ENCODE results near the gene HOXC11.

Gene HOXC11

DNA sequence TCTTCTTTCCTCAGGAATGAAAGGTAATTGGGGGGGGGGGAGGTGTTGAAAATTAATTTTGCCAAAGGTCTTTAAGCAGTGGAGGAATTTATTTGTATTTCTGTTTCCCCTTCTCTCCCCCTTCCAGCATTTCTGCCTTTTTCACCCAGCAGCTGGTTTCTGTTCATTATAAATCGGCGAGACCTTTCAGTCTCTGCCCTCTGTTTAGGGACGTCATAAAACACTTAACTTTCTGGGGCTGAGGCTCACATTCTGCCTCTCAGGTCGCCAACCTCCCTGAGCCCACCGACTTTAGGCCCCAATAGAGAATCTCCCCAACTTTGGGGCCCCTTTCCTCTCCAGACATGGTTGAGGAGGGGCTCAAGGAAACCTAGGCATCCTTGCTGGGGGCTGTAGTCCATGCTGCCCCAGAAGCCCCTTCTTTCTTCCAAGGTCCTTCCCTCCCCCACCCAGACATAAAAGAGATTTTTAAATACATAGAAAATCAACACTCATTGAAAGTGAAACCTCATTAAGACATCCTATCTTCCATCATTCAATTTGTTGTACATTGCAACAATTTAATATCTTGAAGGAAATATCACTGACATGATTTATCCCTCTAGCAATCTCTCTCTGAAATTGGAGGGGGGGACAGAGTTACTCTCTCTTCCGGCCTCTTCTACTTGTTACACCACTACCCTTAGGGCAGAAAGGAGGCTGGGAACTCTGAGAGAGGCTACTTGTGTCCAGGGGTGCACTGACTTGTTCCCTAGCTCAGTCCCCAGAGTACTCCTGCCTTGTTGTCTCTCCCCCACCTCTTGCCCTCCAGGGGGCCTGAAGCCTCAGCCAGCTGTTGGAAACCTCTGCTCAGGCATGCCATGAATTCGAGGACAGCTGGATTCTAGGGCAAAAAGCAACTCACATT is 52.8 kb downstream of the HOXC11 start:
- DNase-seq = no peak

DNA sequence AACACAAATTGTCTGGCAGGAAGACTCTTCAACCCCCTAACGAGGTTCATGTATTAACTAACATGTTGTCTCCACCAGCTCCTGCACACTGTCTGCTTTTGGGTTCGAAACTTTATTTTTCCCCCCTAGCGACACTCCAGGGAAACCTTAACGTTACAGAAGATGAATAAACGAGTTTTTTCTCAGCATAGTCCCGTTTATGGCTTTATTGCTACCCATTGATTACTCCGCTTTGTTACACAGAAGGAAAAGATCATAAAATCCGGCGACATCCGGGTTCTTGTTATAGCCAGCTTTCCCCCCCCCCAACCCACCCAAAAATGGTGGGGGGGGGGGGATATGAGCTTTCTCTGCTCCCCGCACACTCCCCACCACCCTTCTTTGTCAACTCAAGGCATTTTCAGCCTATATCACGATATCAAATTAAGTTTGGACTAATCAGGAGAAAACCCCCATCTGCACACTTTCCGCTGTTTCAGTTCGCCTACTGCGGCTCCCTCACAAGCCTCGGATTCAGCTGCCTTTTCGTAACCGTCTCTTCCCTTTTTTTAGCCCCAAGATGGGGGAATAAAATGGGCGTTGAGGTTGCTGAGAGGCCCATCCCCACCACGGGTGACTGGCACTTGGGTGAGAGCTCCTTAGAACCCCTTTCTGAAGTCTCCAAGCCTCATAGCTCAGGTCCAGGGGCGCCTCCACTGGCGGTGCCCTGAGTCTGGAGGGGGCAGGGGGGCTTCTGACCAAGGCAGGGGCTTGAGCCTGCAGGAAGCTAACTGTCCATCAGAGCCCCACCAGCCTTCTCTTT is 53.9 kb downstream of the HOXC11 start:
- no peak for DNase-seq

Data from CD4-positive, alpha-beta T cell treated with Interleukin-12 subunit alpha and Interleukin-12 subunit beta, for 1 hour (primary cell).